HepG2 (cell line): Measurements from ENCODE around the gene RMDN2.

ENCODE experiments used
- HDAC2 ChIP-seq: sonication (generic); formaldehyde crosslinking; IDR thresholded peaks from 2 replicates; pipeline ENCODE4 v1.4.0; 2020; ENCODE audit warnings: missing genetic modification reagents
- MAFK ChIP-seq, 2 experiments: IDR thresholded peaks in 1 of 2; conservative IDR thresholded peaks in 1 of 2; 2 replicates each; pipeline ENCODE4 v1.6.1; 2011; ENCODE audit warnings: improper control_type of control experiment in 2 of 2, low read length in 2 of 2
- SMC3 ChIP-seq: IDR thresholded peaks from 2 replicates; pipeline ENCODE4 v1.6.1; 2011; ENCODE audit warnings: low read length, improper control_type of control experiment
- TF ChIP-seq, protein P1 (sequence below): sonication (generic); formaldehyde crosslinking; IDR thresholded peaks from 2 replicates; pipeline ENCODE4 v1.5.1; 2020; ENCODE audit warnings: missing genetic modification reagents, mild to moderate bottlenecking, borderline replicate concordance
- TF ChIP-seq, protein P2 (sequence below): conservative IDR thresholded peaks from 2 replicates; pipeline ENCODE4 v1.6.1; 2018; ENCODE audit warnings: missing genetic modification reagents
- TF ChIP-seq, protein P3 (sequence below): sonication (generic); formaldehyde crosslinking; IDR thresholded peaks from 2 replicates; pipeline ENCODE4 v1.5.0; 2020; ENCODE audit warnings: mild to moderate bottlenecking, missing genetic modification reagents, moderate library complexity
- TF ChIP-seq, protein P4 (sequence below): IDR thresholded peaks from 2 replicates; pipeline ENCODE4 v1.6.1; 2016; ENCODE audit warnings: low read depth

DNA sequence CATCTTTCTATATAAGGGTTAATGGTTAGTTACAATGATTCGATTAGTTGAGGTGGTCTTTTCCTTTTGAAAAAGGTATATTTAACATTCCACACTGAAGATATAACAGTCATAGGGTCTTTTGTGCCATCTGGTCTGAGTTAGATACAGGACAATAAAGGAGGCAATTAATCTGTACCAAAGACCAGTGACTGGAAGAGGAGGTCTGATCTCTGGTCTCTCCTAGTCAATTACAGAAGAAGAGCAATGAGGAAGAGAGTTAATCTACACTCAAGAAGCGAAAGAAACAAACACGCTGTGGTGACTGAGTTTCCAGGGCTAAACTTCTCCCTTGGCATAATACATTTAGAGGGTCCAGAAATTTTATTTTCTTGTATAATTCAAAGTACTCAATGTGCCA lies 20.7 kb upstream of the RMDN2 start:
- TF ChIP-seq, protein P1, sequence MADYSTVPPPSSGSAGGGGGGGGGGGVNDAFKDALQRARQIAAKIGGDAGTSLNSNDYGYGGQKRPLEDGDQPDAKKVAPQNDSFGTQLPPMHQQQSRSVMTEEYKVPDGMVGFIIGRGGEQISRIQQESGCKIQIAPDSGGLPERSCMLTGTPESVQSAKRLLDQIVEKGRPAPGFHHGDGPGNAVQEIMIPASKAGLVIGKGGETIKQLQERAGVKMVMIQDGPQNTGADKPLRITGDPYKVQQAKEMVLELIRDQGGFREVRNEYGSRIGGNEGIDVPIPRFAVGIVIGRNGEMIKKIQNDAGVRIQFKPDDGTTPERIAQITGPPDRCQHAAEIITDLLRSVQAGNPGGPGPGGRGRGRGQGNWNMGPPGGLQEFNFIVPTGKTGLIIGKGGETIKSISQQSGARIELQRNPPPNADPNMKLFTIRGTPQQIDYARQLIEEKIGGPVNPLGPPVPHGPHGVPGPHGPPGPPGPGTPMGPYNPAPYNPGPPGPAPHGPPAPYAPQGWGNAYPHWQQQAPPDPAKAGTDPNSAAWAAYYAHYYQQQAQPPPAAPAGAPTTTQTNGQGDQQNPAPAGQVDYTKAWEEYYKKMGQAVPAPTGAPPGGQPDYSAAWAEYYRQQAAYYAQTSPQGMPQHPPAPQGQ (CRISPR knock-in tag) = no peak
- TF ChIP-seq, protein P2, sequence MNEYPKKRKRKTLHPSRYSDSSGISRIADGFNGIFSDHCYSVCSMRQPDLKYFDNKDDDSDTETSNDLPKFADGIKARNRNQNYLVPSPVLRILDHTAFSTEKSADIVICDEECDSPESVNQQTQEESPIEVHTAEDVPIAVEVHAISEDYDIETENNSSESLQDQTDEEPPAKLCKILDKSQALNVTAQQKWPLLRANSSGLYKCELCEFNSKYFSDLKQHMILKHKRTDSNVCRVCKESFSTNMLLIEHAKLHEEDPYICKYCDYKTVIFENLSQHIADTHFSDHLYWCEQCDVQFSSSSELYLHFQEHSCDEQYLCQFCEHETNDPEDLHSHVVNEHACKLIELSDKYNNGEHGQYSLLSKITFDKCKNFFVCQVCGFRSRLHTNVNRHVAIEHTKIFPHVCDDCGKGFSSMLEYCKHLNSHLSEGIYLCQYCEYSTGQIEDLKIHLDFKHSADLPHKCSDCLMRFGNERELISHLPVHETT (CRISPR knock-in tag) = no peak
- TF ChIP-seq, protein P3, sequence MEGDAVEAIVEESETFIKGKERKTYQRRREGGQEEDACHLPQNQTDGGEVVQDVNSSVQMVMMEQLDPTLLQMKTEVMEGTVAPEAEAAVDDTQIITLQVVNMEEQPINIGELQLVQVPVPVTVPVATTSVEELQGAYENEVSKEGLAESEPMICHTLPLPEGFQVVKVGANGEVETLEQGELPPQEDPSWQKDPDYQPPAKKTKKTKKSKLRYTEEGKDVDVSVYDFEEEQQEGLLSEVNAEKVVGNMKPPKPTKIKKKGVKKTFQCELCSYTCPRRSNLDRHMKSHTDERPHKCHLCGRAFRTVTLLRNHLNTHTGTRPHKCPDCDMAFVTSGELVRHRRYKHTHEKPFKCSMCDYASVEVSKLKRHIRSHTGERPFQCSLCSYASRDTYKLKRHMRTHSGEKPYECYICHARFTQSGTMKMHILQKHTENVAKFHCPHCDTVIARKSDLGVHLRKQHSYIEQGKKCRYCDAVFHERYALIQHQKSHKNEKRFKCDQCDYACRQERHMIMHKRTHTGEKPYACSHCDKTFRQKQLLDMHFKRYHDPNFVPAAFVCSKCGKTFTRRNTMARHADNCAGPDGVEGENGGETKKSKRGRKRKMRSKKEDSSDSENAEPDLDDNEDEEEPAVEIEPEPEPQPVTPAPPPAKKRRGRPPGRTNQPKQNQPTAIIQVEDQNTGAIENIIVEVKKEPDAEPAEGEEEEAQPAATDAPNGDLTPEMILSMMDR (CRISPR knock-in tag) = no peak
- TF ChIP-seq HDAC2 (CRISPR knock-in tag) = no peak
- no peak for TF ChIP-seq SMC3
- TF ChIP-seq MAFK (conservative IDR thresholded peaks at IDR 0.05 in 1 of 2, IDR thresholded peaks at IDR 0.05 in 1 of 2; ENCODE audit: low read length in 2 of 2) = no peak
- TF ChIP-seq, protein P4, sequence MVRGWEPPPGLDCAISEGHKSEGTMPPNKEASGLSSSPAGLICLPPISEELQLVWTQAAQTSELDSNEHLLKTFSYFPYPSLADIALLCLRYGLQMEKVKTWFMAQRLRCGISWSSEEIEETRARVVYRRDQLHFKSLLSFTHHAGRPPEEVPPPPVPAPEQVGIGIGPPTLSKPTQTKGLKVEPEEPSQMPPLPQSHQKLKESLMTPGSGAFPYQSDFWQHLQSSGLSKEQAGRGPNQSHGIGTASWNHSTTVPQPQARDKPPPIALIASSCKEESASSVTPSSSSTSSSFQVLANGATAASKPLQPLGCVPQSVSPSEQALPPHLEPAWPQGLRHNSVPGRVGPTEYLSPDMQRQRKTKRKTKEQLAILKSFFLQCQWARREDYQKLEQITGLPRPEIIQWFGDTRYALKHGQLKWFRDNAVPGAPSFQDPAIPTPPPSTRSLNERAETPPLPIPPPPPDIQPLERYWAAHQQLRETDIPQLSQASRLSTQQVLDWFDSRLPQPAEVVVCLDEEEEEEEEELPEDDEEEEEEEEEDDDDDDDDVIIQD (CRISPR knock-in tag) = no peak
